Measurements from ENCODE around the gene LCE2B. TPM values are rescaled to one million over a fixed set of nuclear protein-coding genes. Genes with fewer than 3 reads are reported as not detected.

LCE2B gene
- total and polyA plus RNA-seq, 2 of the 13 experiments (the other 11 are each of a cell fraction or from before 2014, with no cell fraction given), result not detected

DNA sequence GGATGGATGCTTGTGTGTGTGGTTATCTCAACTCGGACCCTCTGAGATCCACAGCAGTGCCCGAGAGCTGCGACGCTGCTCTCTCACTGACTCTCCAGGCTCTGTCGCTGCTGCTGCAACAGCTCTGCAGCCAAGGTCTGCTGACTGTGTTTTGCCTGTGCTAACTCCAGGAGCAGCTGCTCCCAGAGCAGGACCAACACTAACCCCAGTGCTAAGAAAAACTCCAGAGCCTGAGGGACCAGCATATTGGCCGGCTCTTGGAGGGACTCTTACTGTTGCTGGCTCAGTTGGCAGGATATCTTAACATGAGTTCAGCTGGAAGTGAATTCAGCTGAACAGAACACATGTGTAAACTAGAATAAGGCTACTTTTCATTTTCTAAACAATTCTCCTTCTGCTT is 6.5 kb upstream of the LCE2B start:
- Histone ChIP-seq H3K4me3 (replicated peaks in 1 of 3; ENCODE audit: insufficient read depth in 1 of 3, low read depth in 2 of 3, low read length in 3 of 3) (no peak overlapping the region), H3K4me1 (ENCODE audit: insufficient read depth, low read length) (no peaks in the 10 kb centered on the region), H2AFZ (ENCODE audit: low read length) (no peak overlapping the region), H3K27me3 (ENCODE audit: control insufficient read depth in 1 of 2, insufficient read depth in 2 of 2, low read length in 2 of 2) (0 out of 5 replicates have a peak, but pooled peaks cover 1 to 3% of the 10 kb centered on the region in 2 experiments), H3K9me3 (ENCODE audit: low read length) (no peaks in the 10 kb centered on the region), H4K20me1 (ENCODE audit: insufficient read depth, low read length) (no peaks in the 10 kb centered on the region), H3K79me2 (ENCODE audit: insufficient read depth, low read length) (no peaks in the 10 kb centered on the region), H3K27ac (ENCODE audit: extremely low read length, insufficient read depth, low read length) (no peak overlapping the region), H3K9ac (ENCODE audit: insufficient read depth, low read depth, low read length) (no peak overlapping the region), H3K4me2 (ENCODE audit: low read depth, low read length) (no peak overlapping the region), H3K36me3 (replicated peaks in 1 of 2; ENCODE audit: control insufficient read depth in 1 of 2, insufficient read depth in 2 of 2, low read length in 2 of 2) (no peaks in the 10 kb centered on the region)
- DNase-seq (ENCODE audit: low spot score) (no peak), FAIRE-seq (no peak), ATAC-seq (no peak)
- ChIA-PET CTCF (ENCODE audit: low intra/inter-chr PET ratio, low total read pairs) (no interaction called here), POLR2A (no interaction called here)
- 0% methylated on average over 2 of the region's 6 CpGs for WGBS (ENCODE audit: low lambda C conversion rate)
- intact Hi-C loops (cut with micrococcal nuclease; ENCODE audit: unreplicated experiment) (no loop called here), in situ Hi-C loops (cut with HindIII; ENCODE audit: extremely low pct_ligation_motif_present, low pct_unique_long_range_greater_than_20kb) (no loop called here)
- BruUV-seq (replicated peaks), result no TSS peak
- TF ChIP-seq, protein P1, sequence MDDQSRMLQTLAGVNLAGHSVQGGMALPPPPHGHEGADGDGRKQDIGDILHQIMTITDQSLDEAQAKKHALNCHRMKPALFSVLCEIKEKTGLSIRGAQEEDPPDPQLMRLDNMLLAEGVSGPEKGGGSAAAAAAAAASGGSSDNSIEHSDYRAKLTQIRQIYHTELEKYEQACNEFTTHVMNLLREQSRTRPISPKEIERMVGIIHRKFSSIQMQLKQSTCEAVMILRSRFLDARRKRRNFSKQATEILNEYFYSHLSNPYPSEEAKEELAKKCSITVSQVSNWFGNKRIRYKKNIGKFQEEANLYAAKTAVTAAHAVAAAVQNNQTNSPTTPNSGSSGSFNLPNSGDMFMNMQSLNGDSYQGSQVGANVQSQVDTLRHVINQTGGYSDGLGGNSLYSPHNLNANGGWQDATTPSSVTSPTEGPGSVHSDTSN (CRISPR knock-in tag; IDR thresholded peaks at IDR 0.05; ENCODE audit: borderline replicate concordance), result no peak
- no peak for TF ChIP-seq SOX5 (CRISPR knock-in tag; IDR thresholded peaks at IDR 0.05; ENCODE audit: borderline replicate concordance)
- TF ChIP-seq, protein P2, sequence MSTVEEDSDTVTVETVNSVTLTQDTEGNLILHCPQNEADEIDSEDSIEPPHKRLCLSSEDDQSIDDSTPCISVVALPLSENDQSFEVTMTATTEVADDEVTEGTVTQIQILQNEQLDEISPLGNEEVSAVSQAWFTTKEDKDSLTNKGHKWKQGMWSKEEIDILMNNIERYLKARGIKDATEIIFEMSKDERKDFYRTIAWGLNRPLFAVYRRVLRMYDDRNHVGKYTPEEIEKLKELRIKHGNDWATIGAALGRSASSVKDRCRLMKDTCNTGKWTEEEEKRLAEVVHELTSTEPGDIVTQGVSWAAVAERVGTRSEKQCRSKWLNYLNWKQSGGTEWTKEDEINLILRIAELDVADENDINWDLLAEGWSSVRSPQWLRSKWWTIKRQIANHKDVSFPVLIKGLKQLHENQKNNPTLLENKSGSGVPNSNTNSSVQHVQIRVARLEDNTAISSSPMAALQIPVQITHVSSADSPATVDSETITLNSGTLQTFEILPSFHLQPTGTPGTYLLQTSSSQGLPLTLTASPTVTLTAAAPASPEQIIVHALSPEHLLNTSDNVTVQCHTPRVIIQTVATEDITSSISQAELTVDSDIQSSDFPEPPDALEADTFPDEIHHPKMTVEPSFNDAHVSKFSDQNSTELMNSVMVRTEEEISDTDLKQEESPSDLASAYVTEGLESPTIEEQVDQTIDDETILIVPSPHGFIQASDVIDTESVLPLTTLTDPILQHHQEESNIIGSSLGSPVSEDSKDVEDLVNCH (CRISPR knock-in tag; IDR thresholded peaks at IDR 0.05), result no peak
- no peak for TF ChIP-seq ZNF441 (CRISPR knock-in tag; IDR thresholded peaks at IDR 0.05; ENCODE audit: borderline replicate concordance)
- no peak for TF ChIP-seq PRMT3 (CRISPR knock-in tag; IDR thresholded peaks at IDR 0.05; ENCODE audit: borderline replicate concordance, low read depth)
- TF ChIP-seq, protein P3, sequence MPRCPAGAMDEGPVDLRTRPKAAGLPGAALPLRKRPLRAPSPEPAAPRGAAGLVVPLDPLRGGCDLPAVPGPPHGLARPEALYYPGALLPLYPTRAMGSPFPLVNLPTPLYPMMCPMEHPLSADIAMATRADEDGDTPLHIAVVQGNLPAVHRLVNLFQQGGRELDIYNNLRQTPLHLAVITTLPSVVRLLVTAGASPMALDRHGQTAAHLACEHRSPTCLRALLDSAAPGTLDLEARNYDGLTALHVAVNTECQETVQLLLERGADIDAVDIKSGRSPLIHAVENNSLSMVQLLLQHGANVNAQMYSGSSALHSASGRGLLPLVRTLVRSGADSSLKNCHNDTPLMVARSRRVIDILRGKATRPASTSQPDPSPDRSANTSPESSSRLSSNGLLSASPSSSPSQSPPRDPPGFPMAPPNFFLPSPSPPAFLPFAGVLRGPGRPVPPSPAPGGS (CRISPR knock-in tag; IDR thresholded peaks at IDR 0.05), result no peak
- TF ChIP-seq, protein P4, sequence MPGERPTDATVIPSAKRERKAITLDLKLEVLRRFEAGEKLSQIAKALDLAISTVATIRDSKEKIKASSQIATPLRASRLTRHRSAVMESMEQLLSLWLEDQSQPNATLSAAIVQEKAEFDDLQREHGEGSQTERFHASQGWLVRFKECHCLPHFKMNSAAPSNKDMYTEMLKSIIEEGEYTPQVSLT (CRISPR knock-in tag; IDR thresholded peaks at IDR 0.05; ENCODE audit: borderline replicate concordance, low read depth), result no peak
- TF ChIP-seq ZNF547 (CRISPR knock-in tag; IDR thresholded peaks at IDR 0.05), result no peak
- TF ChIP-seq, protein P5, sequence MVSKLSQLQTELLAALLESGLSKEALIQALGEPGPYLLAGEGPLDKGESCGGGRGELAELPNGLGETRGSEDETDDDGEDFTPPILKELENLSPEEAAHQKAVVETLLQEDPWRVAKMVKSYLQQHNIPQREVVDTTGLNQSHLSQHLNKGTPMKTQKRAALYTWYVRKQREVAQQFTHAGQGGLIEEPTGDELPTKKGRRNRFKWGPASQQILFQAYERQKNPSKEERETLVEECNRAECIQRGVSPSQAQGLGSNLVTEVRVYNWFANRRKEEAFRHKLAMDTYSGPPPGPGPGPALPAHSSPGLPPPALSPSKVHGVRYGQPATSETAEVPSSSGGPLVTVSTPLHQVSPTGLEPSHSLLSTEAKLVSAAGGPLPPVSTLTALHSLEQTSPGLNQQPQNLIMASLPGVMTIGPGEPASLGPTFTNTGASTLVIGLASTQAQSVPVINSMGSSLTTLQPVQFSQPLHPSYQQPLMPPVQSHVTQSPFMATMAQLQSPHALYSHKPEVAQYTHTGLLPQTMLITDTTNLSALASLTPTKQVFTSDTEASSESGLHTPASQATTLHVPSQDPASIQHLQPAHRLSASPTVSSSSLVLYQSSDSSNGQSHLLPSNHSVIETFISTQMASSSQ (IDR thresholded peaks at IDR 0.05; ENCODE audit: low read depth), result no peak
- TF ChIP-seq, protein P5 (CRISPR knock-in tag; IDR thresholded peaks at IDR 0.05; ENCODE audit: borderline replicate concordance), result no peak
- no peak for TF ChIP-seq JUND (CRISPR knock-in tag; IDR thresholded peaks at IDR 0.05)
- TF ChIP-seq ZNF44 (CRISPR knock-in tag; IDR thresholded peaks at IDR 0.05), result no peak
- TF ChIP-seq, protein P6, sequence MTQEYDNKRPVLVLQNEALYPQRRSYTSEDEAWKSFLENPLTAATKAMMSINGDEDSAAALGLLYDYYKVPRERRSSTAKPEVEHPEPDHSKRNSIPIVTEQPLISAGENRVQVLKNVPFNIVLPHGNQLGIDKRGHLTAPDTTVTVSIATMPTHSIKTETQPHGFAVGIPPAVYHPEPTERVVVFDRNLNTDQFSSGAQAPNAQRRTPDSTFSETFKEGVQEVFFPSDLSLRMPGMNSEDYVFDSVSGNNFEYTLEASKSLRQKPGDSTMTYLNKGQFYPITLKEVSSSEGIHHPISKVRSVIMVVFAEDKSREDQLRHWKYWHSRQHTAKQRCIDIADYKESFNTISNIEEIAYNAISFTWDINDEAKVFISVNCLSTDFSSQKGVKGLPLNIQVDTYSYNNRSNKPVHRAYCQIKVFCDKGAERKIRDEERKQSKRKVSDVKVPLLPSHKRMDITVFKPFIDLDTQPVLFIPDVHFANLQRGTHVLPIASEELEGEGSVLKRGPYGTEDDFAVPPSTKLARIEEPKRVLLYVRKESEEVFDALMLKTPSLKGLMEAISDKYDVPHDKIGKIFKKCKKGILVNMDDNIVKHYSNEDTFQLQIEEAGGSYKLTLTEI (CRISPR knock-in tag; conservative IDR thresholded peaks at IDR 0.05), result no peak
